Stomach (tissue), 9 donors: Measurements from ENCODE around the gene XYLT1. TPM values are rescaled to one million over a fixed set of nuclear protein-coding genes. Genes with fewer than 3 reads are reported as not detected.

Experiments used
- DNase-seq, 2 donors: peaks; one replicate each; pipeline versions ENCODE4 v3.0.0 to v3.0.0-alpha.2; 2013 to 2019
- H3K27ac ChIP-seq, 5 donors: fragments of 200-600 bp in 4 of 5; sonication (generic) in 4 of 5; one replicate each; pipeline ENCODE4 v1.5.1; 2013 to 2019; ENCODE audit warnings: mild to moderate bottlenecking in 1 of 5, moderate library complexity in 1 of 5
- H3K27me3 ChIP-seq, 3 donors: fragments of 200-600 bp; sonication (generic); one replicate each; pipeline ENCODE4 v1.5.1; 2017 to 2019; ENCODE audit warnings: mixed run types in 1 of 3
- H3K36me3 ChIP-seq, 4 donors: fragments of 200-600 bp; sonication (generic); 1 replicate in 3 of 4; 2 replicates in 1 of 4; pipeline ENCODE4 v1.5.1; 2016 to 2019
- H3K4me1 ChIP-seq, 4 donors: fragments of 200-600 bp; sonication (generic); one replicate each; pipeline ENCODE4 v1.5.1; 2016 to 2019
- H3K4me3 ChIP-seq, 4 donors: fragments of 200-600 bp; sonication (generic) in 3 of 4; one replicate each; pipeline ENCODE4 v1.5.1; 2016 to 2019; ENCODE audit warnings: mild to moderate bottlenecking in 1 of 4
- H3K9me3 ChIP-seq, 4 donors: fragments of 200-600 bp; sonication (generic); one replicate each; pipeline ENCODE4 v1.5.1; 2016 to 2019
- CTCF ChIP-seq, 7 experiments: fragments of 450-650 bp in 4 of 7; fragments of 200-600 bp in 3 of 7; sonication (generic) in 3 of 7; IDR thresholded peaks; one replicate each; pipeline ENCODE4 v1.5.1; 2016 to 2019; ENCODE audit warnings: antibody characterized with exemption in 7 of 7, control low read depth in 2 of 7, mild to moderate bottlenecking in 1 of 7
- EP300 ChIP-seq: sonication (generic); formaldehyde crosslinking; IDR thresholded peaks from one replicate; pipeline ENCODE4 v1.6.1; 2017; ENCODE audit warnings: antibody characterized with exemption
- POLR2A ChIP-seq, 4 donors: fragments of 450-650 bp; IDR thresholded peaks; one replicate each; pipeline ENCODE4 v1.6.1; 2016; ENCODE audit warnings: antibody characterized with exemption in 4 of 4, control low read depth in 2 of 4, mild to moderate bottlenecking in 1 of 4, moderate library complexity in 1 of 4
- POLR2AphosphoS5 ChIP-seq, 3 donors: sonication (generic); formaldehyde crosslinking; IDR thresholded peaks; one replicate each; pipeline ENCODE4 v1.6.1; 2016; ENCODE audit warnings: antibody characterized with exemption in 3 of 3
- WGBS, 5 donors: extraction: QIAGEN DNeasy Blood & Tissue Kit in 3 of 5; methylation state at CpG; one replicate each; pipeline versions ENCODE4 v1.1.5 to v1.1.7; 2013 to 2018; 5-methylcytosine and 5-hydroxymethylcytosine counted together
- intact Hi-C: fragments of 100-400 bp; cut with DNase I; formaldehyde crosslinking; loops from one replicate; pipeline ENCODE4 v1.15.1; 2023; ENCODE audit warnings: low total_unique reads
- polyA plus RNA-seq, 3 donors: library from polyadenylated mRNA; stranded (reverse); fragments of 200-250 nt; gene quantifications; one replicate each; pipeline ENCODE4 v1.2.3, GENCODE V29; 2013
- total RNA-seq, 5 donors: library from RNA; depleted of rRNA; stranded (reverse); fragments of >200 nt; gene quantifications; one replicate each; pipeline versions ENCODE4 v1.1.0 to v1.2.3, GENCODE V29; 2014 to 2016
- donor health status: healthy with polysubstance abuse.
- donor health status: Bipolar disorder and iron deficiency.
- donor health status: healthy.

Gene XYLT1
- total and polyA plus RNA-seq, 8 donors: 0.87 to 59.5 (median 9.5) TPM

- no peak for DNase-seq
- intact Hi-C loops: loop anchor here (10.0 kb wide), 1 partner anchor 51 kb away; no protein-coding TSS in a partner anchor
- TF ChIP-seq CTCF (IDR thresholded peaks at IDR 0.05) (no peak), EP300 (no peak), POLR2A (IDR thresholded peaks at IDR 0.05) (no peak)
- peaks cover 0 to 15% (median 0%) of the 10 kb centered on the region in 3 donors for H3K27me3 ChIP-seq
- no peaks in the 10 kb centered on the region for H3K36me3 ChIP-seq
- 82 to 86% (median 83%) methylated on average over 6 of the region's 6 CpGs for WGBS, 5 donors
- no peak overlapping the region for H3K27ac ChIP-seq
- H3K4me1 ChIP-seq: peaks cover 19 to 45% (median 33%) of the 10 kb centered on the region in 4 donors
- no peaks in the 10 kb centered on the region for H3K9me3 ChIP-seq
- no peak overlapping the region for H3K4me3 ChIP-seq
Measured at GRCh38 chr16:17465460-17465859, 5.3 kb downstream of the XYLT1 start.

GRCh38 chr16:17463335-17463734 lies 7.4 kb downstream of the XYLT1 start:
- Histone ChIP-seq H3K27me3 (peaks cover 0 to 1% (median 0%) of the 10 kb centered on the region in 3 donors), H3K36me3 (no peaks in the 10 kb centered on the region), H3K4me1 (peaks cover 11 to 37% (median 22%) of the 10 kb centered on the region in 4 donors), H3K9me3 (no peaks in the 10 kb centered on the region), H3K27ac (no peak overlapping the region), H3K4me3 (no peak overlapping the region)
- no peak for DNase-seq
- 87 to 93% (median 91%) methylated on average over 2 of the region's 2 CpGs for WGBS, 5 donors
- intact Hi-C loops: loop anchor here (10.0 kb wide), 1 partner anchor 49 kb away; no protein-coding TSS in a partner anchor
- TF ChIP-seq POLR2AphosphoS5 (IDR thresholded peaks at IDR 0.05): no peak

GRCh38 chr16:17461951-17462729 lies 8.6 kb downstream of the XYLT1 start:
- WGBS, 5 donors: 78 to 88% (median 85%) methylated on average over 13 of the region's 13 CpGs
- no peaks in the 10 kb centered on the region for H3K36me3 ChIP-seq

GRCh38 chr16:17460890-17461289 lies 9.9 kb downstream of the XYLT1 start:
- 76 to 92% (median 82%) methylated on average over 3 of the region's 3 CpGs for WGBS, 5 donors
- intact Hi-C loops: loop anchor here (10.0 kb wide), 1 partner anchor 46 kb away; no protein-coding TSS in a partner anchor
- TF ChIP-seq POLR2AphosphoS5 (IDR thresholded peaks at IDR 0.05) (no peak), CTCF (IDR thresholded peaks at IDR 0.05) (no peak), EP300 (no peak), POLR2A (IDR thresholded peaks at IDR 0.05) (no peak)

More at GRCh38 chr16:17461951-17462729, 8.6 kb downstream of the XYLT1 start:
- intact Hi-C loops: loop anchor here (10.0 kb wide), 1 partner anchor 47 kb away; no protein-coding TSS in a partner anchor
- no peaks in the 10 kb centered on the region for H3K9me3 ChIP-seq
- peaks cover 0 to 25% (median 12%) of the 10 kb centered on the region in 4 donors for H3K4me1 ChIP-seq
- TF ChIP-seq POLR2AphosphoS5 (IDR thresholded peaks at IDR 0.05): no peak
- DNase-seq: no peak
- no peak overlapping the region for H3K4me3 ChIP-seq
- H3K27me3 ChIP-seq: no peaks in the 10 kb centered on the region
- H3K27ac ChIP-seq: no peak overlapping the region

GRCh38 chr16:17459903-17460521 lies 10.7 kb downstream of the XYLT1 start:
- intact Hi-C loops: loop anchor here (10.0 kb wide), 1 partner anchor 45 kb away; no protein-coding TSS in a partner anchor
- no peaks in the 10 kb centered on the region for H3K36me3 ChIP-seq
- no peak for TF ChIP-seq CTCF (IDR thresholded peaks at IDR 0.05)
- H3K4me1 ChIP-seq: peaks cover 0 to 18% (median 11%) of the 10 kb centered on the region in 4 donors
- H3K4me3 ChIP-seq: no peak overlapping the region
- H3K9me3 ChIP-seq: no peaks in the 10 kb centered on the region
- no peak for DNase-seq
- H3K27ac ChIP-seq: no peak overlapping the region
- 53 to 69% (median 63%) methylated on average over 12 of the region's 12 CpGs for WGBS, 5 donors
- H3K27me3 ChIP-seq: no peaks in the 10 kb centered on the region

More at GRCh38 chr16:17460890-17461289, 9.9 kb downstream of the XYLT1 start:
- Histone ChIP-seq H3K4me3 (no peak overlapping the region), H3K4me1 (peaks cover 0 to 19% (median 12%) of the 10 kb centered on the region in 4 donors), H3K27me3 (no peaks in the 10 kb centered on the region), H3K27ac (no peak overlapping the region), H3K36me3 (no peaks in the 10 kb centered on the region), H3K9me3 (no peaks in the 10 kb centered on the region)
- DNase-seq: no peak
